H1 (cell line): Measurements from ENCODE around the gene HAO2. TPM values are rescaled to one million over a fixed set of nuclear protein-coding genes. Genes with fewer than 3 reads are reported as not detected.

Experiments
- CTCF ChIA-PET: fragments of 300-600 bp; sonication (Branson Sonifier 250); formaldehyde crosslinking; loops from one replicate; lab custom pipeline; 2021; ENCODE audit not compliant: partially characterized antibody; lab: Charles Lee
- POLR2A ChIA-PET: fragments of 300-600 bp; sonication (Branson Sonifier 250); formaldehyde crosslinking; loops from one replicate; lab custom pipeline; 2021; ENCODE audit warnings: inconsistent platforms; ENCODE audit not compliant: partially characterized antibody; lab: Charles Lee
- DNase-seq, 2 experiments: peaks; one replicate each; pipeline versions ENCODE4 v3.0.0 to v3.0.0-alpha.2; 2010 to 2022; ENCODE audit warnings: low spot score in 2 of 2, low read depth in 1 of 2, mixed read lengths in 1 of 2
- FAIRE-seq: peaks from 2 replicates; lab custom pipeline; 2011; peaks lifted over from hg19 to GRCh38; lab: Jason Lieb, UNC
- H2AFZ ChIP-seq: 2 replicates; pipeline ENCODE4 v1.8.1; 2012; ENCODE audit warnings: low read length, inconsistent platforms
- H2AK5ac ChIP-seq: 2 replicates; pipeline ENCODE4 v1.6.1; 2013; ENCODE audit warnings: low read depth, low read length
- H2BK120ac ChIP-seq: replicated peaks from 2 replicates; pipeline ENCODE3; 2013; ENCODE audit warnings: low read depth, low read length, inconsistent platforms
- H2BK12ac ChIP-seq: 2 replicates; pipeline ENCODE4 v1.6.1; 2013; ENCODE audit warnings: low read depth, low read length
- H2BK15ac ChIP-seq: 2 replicates; pipeline ENCODE4 v1.6.1; 2013; ENCODE audit warnings: low read length
- H2BK20ac ChIP-seq: 2 replicates; pipeline ENCODE4 v1.6.1; 2013; ENCODE audit warnings: low read length
- H2BK5ac ChIP-seq: 2 replicates; pipeline ENCODE4 v1.6.1; 2013; ENCODE audit warnings: low read depth, low read length
- H3K14ac ChIP-seq: 2 replicates; pipeline ENCODE4 v1.6.1; 2013; ENCODE audit warnings: inconsistent platforms; ENCODE audit not compliant: insufficient read length
- H3K18ac ChIP-seq: 2 replicates; pipeline ENCODE4 v1.6.1; 2013; ENCODE audit warnings: low read length; ENCODE audit errors: extremely low read depth
- H3K23ac ChIP-seq: 2 replicates; pipeline ENCODE4 v1.6.1; 2013; ENCODE audit warnings: inconsistent platforms; ENCODE audit not compliant: insufficient read length
- H3K23me2 ChIP-seq: 2 replicates; pipeline ENCODE4 v1.6.1; 2013; ENCODE audit warnings: low read depth, low read length
- H3K27ac ChIP-seq: 2 replicates; pipeline ENCODE4 v1.6.1; 2011; ENCODE audit warnings: low read depth, low read length, inconsistent platforms
- H3K27me3 ChIP-seq, 4 experiments: replicated peaks in 1 of 4; 1 replicate in 1 of 4; 2 replicates in 3 of 4; pipeline versions ENCODE4 v1.6.1 to v1.8.1; 2011 to 2013; ENCODE audit warnings: low read length in 3 of 4, mild to moderate bottlenecking in 3 of 4, inconsistent platforms in 2 of 4, mixed read lengths in 2 of 4, moderate library complexity in 1 of 4; ENCODE audit not compliant: control insufficient read depth in 3 of 4, insufficient read depth in 3 of 4; ENCODE audit errors: extremely low read depth in 1 of 4
- H3K36me3 ChIP-seq, 4 experiments: 2 replicates each; pipeline versions ENCODE4 v1.6.1 to v1.8.1; 2011 to 2013; ENCODE audit warnings: mild to moderate bottlenecking in 4 of 4, low read length in 3 of 4, moderate library complexity in 2 of 4, control low read depth in 1 of 4, inconsistent platforms in 1 of 4; ENCODE audit not compliant: insufficient read depth in 4 of 4, control insufficient read depth in 2 of 4
- H3K4ac ChIP-seq: replicated peaks from 2 replicates; pipeline ENCODE3; 2013; ENCODE audit warnings: low read length, low read depth, mixed read lengths, inconsistent platforms; ENCODE audit not compliant: insufficient read length
- H3K4me1 ChIP-seq, 4 experiments: replicated peaks in 1 of 4; 1 replicate in 1 of 4; 2 replicates in 3 of 4; pipeline versions ENCODE4 v1.6.1 to v1.8.1; 2011 to 2013; ENCODE audit warnings: low read length in 3 of 4, inconsistent platforms in 2 of 4, mixed read lengths in 1 of 4; ENCODE audit not compliant: insufficient read depth in 4 of 4, control insufficient read depth in 3 of 4
- H3K4me2 ChIP-seq, 2 experiments: 2 replicates each; pipeline versions ENCODE4 v1.6.1 to v1.8.1; 2011 to 2013; ENCODE audit warnings: low read depth in 2 of 2, low read length in 2 of 2, control low read depth in 1 of 2, inconsistent platforms in 1 of 2, mild to moderate bottlenecking in 1 of 2; ENCODE audit not compliant: insufficient read depth in 1 of 2
- H3K4me3 ChIP-seq, 4 experiments: fragments of 200-600, 300-600 bp in 1 of 4; sonication (generic), shearing (Covaris generic), sonication (Bioruptor Twin) in 1 of 4; 2 replicates each; pipeline versions ENCODE4 v1.5.1 to v1.8.1; 2011 to 2016; ENCODE audit warnings: low read length in 4 of 4, low read depth in 3 of 4, control low read depth in 2 of 4, inconsistent platforms in 2 of 4, mild to moderate bottlenecking in 2 of 4, mixed read lengths in 1 of 4, moderate library complexity in 1 of 4; ENCODE audit not compliant: insufficient read depth in 2 of 4; ENCODE audit errors: extremely low read depth in 1 of 4
- H3K56ac ChIP-seq: replicated peaks from 2 replicates; pipeline ENCODE3; 2013; ENCODE audit warnings: low read depth, mild to moderate bottlenecking, mixed read lengths, low read length, inconsistent platforms; ENCODE audit not compliant: insufficient read length
- H3K79me1 ChIP-seq: 2 replicates; pipeline ENCODE4 v1.6.1; 2013; ENCODE audit warnings: low read depth, low read length, control low read depth
- H3K79me2 ChIP-seq, 2 experiments: 2 replicates each; pipeline versions ENCODE4 v1.6.1 to v1.8.1; 2012 to 2013; ENCODE audit warnings: low read length in 2 of 2, mild to moderate bottlenecking in 2 of 2, inconsistent platforms in 1 of 2; ENCODE audit not compliant: insufficient read depth in 2 of 2, control insufficient read depth in 1 of 2
- H3K9ac ChIP-seq, 4 experiments: replicated peaks in 1 of 4; 1 replicate in 1 of 4; 2 replicates in 3 of 4; pipeline versions ENCODE4 v1.6.1 to v1.8.1; 2011 to 2013; ENCODE audit warnings: low read depth in 3 of 4, low read length in 3 of 4, control low read depth in 2 of 4, mild to moderate bottlenecking in 2 of 4, moderate library complexity in 2 of 4, inconsistent platforms in 1 of 4; ENCODE audit errors: extremely low read depth in 1 of 4
- H3K9me3 ChIP-seq, 2 experiments: 2 replicates each; pipeline versions ENCODE4 v1.6.1 to v1.8.1; 2012 to 2013; ENCODE audit warnings: mild to moderate bottlenecking in 2 of 2, moderate library complexity in 2 of 2, control low read depth in 1 of 2, inconsistent platforms in 1 of 2, low read depth in 1 of 2, low read length in 1 of 2, mixed read lengths in 1 of 2; ENCODE audit not compliant: insufficient read depth in 2 of 2
- H4K20me1 ChIP-seq, 2 experiments: replicated peaks in 1 of 2; 2 replicates each; pipeline versions ENCODE3 to v1.8.1; 2011 to 2013; ENCODE audit warnings: inconsistent platforms in 2 of 2, low read length in 2 of 2, mild to moderate bottlenecking in 1 of 2; ENCODE audit not compliant: insufficient read depth in 2 of 2, control insufficient read depth in 1 of 2
- H4K5ac ChIP-seq: 2 replicates; pipeline ENCODE4 v1.6.1; 2013; ENCODE audit warnings: low read length, low read depth, mixed read lengths, inconsistent platforms; ENCODE audit not compliant: insufficient read length
- H4K8ac ChIP-seq: 2 replicates; pipeline ENCODE4 v1.8.0; 2013; ENCODE audit warnings: mild to moderate bottlenecking, moderate library complexity, low read length, inconsistent platforms; ENCODE audit not compliant: insufficient read depth; ENCODE audit errors: extremely low read depth
- H4K91ac ChIP-seq: replicated peaks from 2 replicates; pipeline ENCODE3; 2013; ENCODE audit warnings: low read length, mixed read lengths, inconsistent platforms; ENCODE audit not compliant: insufficient read length
- CBX5 ChIP-seq: fragments of 300-800, 300-1000 bp; sonication (generic); IDR thresholded peaks from 2 replicates; pipeline ENCODE4 v1.7.1; 2016; ENCODE audit warnings: antibody characterized with exemption, low read length, low read depth
- HDAC6 ChIP-seq: IDR thresholded peaks from one replicate; pipeline ENCODE4 v1.7.1; 2012; ENCODE audit warnings: low read depth, mild to moderate bottlenecking, inconsistent platforms, low read length, moderate library complexity
- MAFK ChIP-seq: IDR thresholded peaks from 2 replicates; pipeline ENCODE4 v1.6.1; 2012; ENCODE audit warnings: low read depth, mild to moderate bottlenecking, improper control_type of control experiment, low read length
- WGBS, 2 experiments: shearing (Covaris generic) in 1 of 2; methylation state at CpG; one replicate each; pipeline versions ENCODE4 v1.1.6 to v1.1.7; 2013 to 2015; ENCODE audit warnings: low lambda C conversion rate in 2 of 2, mixed read lengths in 2 of 2, inconsistent platforms in 1 of 2, low coverage in 1 of 2, missing lambda C conversion rate in 1 of 2; ENCODE audit not compliant: insufficient replicate concordance in 2 of 2, insufficient coverage in 1 of 2, insufficient read length in 1 of 2; ENCODE audit errors: extremely low coverage in 1 of 2, missing lambda C conversion rate in 1 of 2; 5-methylcytosine and 5-hydroxymethylcytosine counted together
- long read RNA-seq, 2 experiments: library from RNA in 1 of 2; library from capped mRNA in 1 of 2; stranded (forward); transcript quantifications; one replicate each; pipeline ENCODE4 v2.0.0, GENCODE V29; 2021; ENCODE audit warnings: inconsistent platforms in 1 of 2
- polyA minus RNA-seq, 3 experiments: library from RNA; depleted of rRNA, polyadenylated mRNA; stranded (reverse); fragments of >200 nt; gene quantifications; 1 replicate in 2 of 3; 2 replicates in 1 of 3; pipeline ENCODE4 v1.2.3, GENCODE V29; 2011
- polyA plus RNA-seq, 7 experiments: library from polyadenylated mRNA; depleted of rRNA in 3 of 7; stranded (reverse) in 5 of 7; unstranded in 2 of 7; fragments of >200 nt in 5 of 7; fragments of 200-250 nt in 2 of 7; gene quantifications; 1 replicate in 5 of 7; 2 replicates in 1 of 7; 4 replicates in 1 of 7; pipeline versions ENCODE4 v1.2.1 to v1.2.3, GENCODE V29; 2011 to 2013; ENCODE audit warnings: missing spikeins in 2 of 7, mixed read lengths in 2 of 7
- total RNA-seq: library from RNA; stranded (reverse); fragmentation: NEBNext Ultra II Directional; extraction: Animal tissue kit (Norgen Biotek cat#: 25700); gene quantifications from 2 replicates; pipeline ENCODE4 v1.2.1, GENCODE V29; 2021

Gene HAO2
- total RNA-seq (not detected in 2 replicates), polyA plus RNA-seq (2011; rRNA removed) (0.08 TPM in 1 of 2 replicates, not detected in the other), polyA minus RNA-seq (2011; rRNA and poly(A)+ RNA removed) (0.19 and 0.20 TPM in 2 replicates)
- 0.06 TPM for polyA plus RNA-seq (2011; cell fraction: cytosol; rRNA removed)
- 0.50 TPM for polyA plus RNA-seq (2011; cell fraction: nucleus; rRNA removed)
- not detected in 4 replicates for polyA plus RNA-seq (2012, experiment 1 of 2)
- polyA plus RNA-seq (2012, experiment 2 of 2) = 0.16 TPM
- polyA plus RNA-seq (2013, experiment 1 of 2) = 0.20 TPM
- 0.06 TPM for polyA plus RNA-seq (2013, experiment 2 of 2)
- polyA minus RNA-seq (2011; cell fraction: cytosol; rRNA and poly(A)+ RNA removed) = not detected
- not detected for polyA minus RNA-seq (2011; cell fraction: nucleus; rRNA and poly(A)+ RNA removed)
- long read RNA-seq, experiment 1 = 0 reads
- long read RNA-seq, experiment 2, partial matches to known transcripts = 0 of 1 reads
- long read RNA-seq, experiment 2, other reads (novel, unspliced or antisense) = 1 of 1 reads

- Histone ChIP-seq H3K56ac (no peak within 1 kb of the TSS), H4K20me1 (no peaks in the 10 kb centered on the region), H3K18ac (no peak within 1 kb of the TSS), H3K27ac (no peak within 1 kb of the TSS), H2AK5ac (no peak within 1 kb of the TSS), H3K4me1 (peaks cover 0 to 3% (median 0%) of the 10 kb centered on the region in 4 experiments; a peak in 2 of 7 replicates), H3K79me1 (no peaks in the 10 kb centered on the region), H2BK15ac (no peak within 1 kb of the TSS), H4K8ac (no peak within 1 kb of the TSS), H2AFZ (no peak within 1 kb of the TSS), H3K79me2 (no peaks in the 10 kb centered on the region), H2BK20ac (no peak within 1 kb of the TSS), H3K9me3 (no peaks in the 10 kb centered on the region), H2BK120ac (no peak within 1 kb of the TSS), H3K4me2 (no peak within 1 kb of the TSS), H3K4me3 (no peak within 1 kb of the TSS), H3K4ac (no peak within 1 kb of the TSS), H4K91ac (no peak within 1 kb of the TSS), H3K23me2 (no peaks in the 10 kb centered on the region), H3K14ac (no peak within 1 kb of the TSS), H2BK5ac (no peak within 1 kb of the TSS), H3K36me3 (no peaks in the 10 kb centered on the region; a peak in 1 of 8 replicates), H3K23ac (no peak within 1 kb of the TSS), H3K9ac (no peak within 1 kb of the TSS), H2BK12ac (peak within 1 kb of the TSS; percentile 23; the same call in 1 of the 2 replicates), H4K5ac (no peak within 1 kb of the TSS), H3K27me3 (no peaks in the 10 kb centered on the region; a peak in 1 of 7 replicates)
- no peak for FAIRE-seq
- DNase-seq = no peak
- no peak for TF ChIP-seq CBX5
- peak; percentile 99 for TF ChIP-seq MAFK
- TF ChIP-seq HDAC6 = no peak
- 85% methylated on average over 2 of the region's 2 CpGs; no CpG with 5 or more reads in 1 of the 2 experiments for WGBS, 2 experiments
- ChIA-PET POLR2A (no interaction called here), CTCF (interaction anchor here (1.4 to 14.2 kb wide), 8 partner anchors 16 to 111 kb away, joined by 3 to 368 read pairs (median 10); no protein-coding TSS in a partner anchor)
Measured at GRCh38 chr1:119368554-119368953, at the start of gene HAO2. HAO2 (plus strand) TSS chr1:119368785; CDS start chr1:119381086, 12,301 bp downstream.
